MM.1S (cell line): ENCODE data around the gene CNOT2.

Source experiments
- CTCF ChIP-seq: fragments of 300-600 bp; sonication (generic); IDR thresholded peaks from 2 replicates; pipeline ENCODE4 v1.5.1; 2016; ENCODE audit warnings: antibody characterized with exemption, low read length, mixed read lengths
- EZH2 ChIP-seq: fragments of 300-600 bp; sonication (generic); optimal IDR thresholded peaks from 2 replicates; pipeline ENCODE3; 2017; ENCODE audit warnings: low read depth, mild to moderate bottlenecking, antibody characterized with exemption, low read length, mixed read lengths
- EZH2phosphoT487 ChIP-seq: fragments of 300-600 bp; sonication (generic); IDR thresholded peaks from 2 replicates; pipeline ENCODE4 v1.6.1; 2018; ENCODE audit warnings: antibody characterized with exemption, low read length

DNA sequence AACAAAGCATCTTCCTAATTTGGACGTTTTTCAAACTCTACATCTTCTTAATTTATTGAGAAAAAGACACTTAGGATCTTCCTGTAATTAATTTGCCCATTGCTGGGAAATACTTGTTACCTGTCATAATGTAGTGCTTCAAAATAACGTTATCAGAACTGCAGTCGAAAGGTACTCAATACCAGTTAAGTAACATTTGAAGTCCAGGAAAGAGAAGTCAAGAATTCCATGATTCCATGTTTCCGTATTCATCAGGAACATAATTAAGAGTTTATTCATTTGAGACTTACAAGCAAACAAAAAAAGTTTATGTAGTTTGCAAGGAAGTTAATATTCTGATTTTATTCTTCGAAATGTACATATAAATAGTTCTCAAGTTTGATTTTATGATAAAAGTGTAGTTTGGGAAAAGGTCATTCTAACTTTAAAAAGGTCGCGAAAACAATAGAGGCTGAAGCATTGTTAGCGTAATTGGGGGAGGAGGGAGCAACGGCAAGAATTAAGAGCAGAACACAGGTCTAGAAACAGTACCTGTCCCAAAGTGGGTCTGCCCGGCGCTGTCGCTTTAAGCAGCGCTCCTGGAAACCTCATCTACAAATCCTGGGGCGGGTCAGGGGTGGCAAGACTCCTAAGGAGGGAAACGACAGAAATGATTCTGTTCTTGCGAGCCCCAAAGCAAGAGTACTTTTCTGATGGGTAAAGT is 121.6 kb downstream of the CNOT2 start:
- no peak for TF ChIP-seq CTCF
- TF ChIP-seq EZH2, result no peak
- no peak for TF ChIP-seq EZH2phosphoT487
